Mucosa of rectum (tissue), 2 donors: ENCODE measurements around the gene ZNF292.
"Not testable (repeated sequence)": the region's sequence is repeated elsewhere in the genome, so short reads cannot be mapped to it uniquely, and the experiment has no call there.

Experiments
- H3K27ac ChIP-seq, 2 donors: one replicate each; pipeline ENCODE4 v1.7.0; 2013; ENCODE audit warnings: inconsistent platforms in 2 of 2, low read depth in 2 of 2, low read length in 2 of 2
- H3K27me3 ChIP-seq, 2 donors: one replicate each; pipeline ENCODE4 v1.7.0; 2013; ENCODE audit warnings: low read length in 2 of 2; ENCODE audit not compliant: control insufficient read depth in 2 of 2, insufficient read depth in 2 of 2
- H3K36me3 ChIP-seq, 2 donors: one replicate each; pipeline ENCODE4 v1.7.0; 2013; ENCODE audit warnings: low read length in 2 of 2; ENCODE audit not compliant: control insufficient read depth in 2 of 2, insufficient read depth in 2 of 2
- H3K4me1 ChIP-seq, 2 donors: one replicate each; pipeline ENCODE4 v1.7.0; 2013; ENCODE audit warnings: low read length in 2 of 2, mild to moderate bottlenecking in 1 of 2; ENCODE audit not compliant: control insufficient read depth in 2 of 2, insufficient read depth in 2 of 2
- H3K4me3 ChIP-seq, 2 donors: one replicate each; pipeline ENCODE4 v1.7.0; 2013; ENCODE audit warnings: low read length in 2 of 2
- H3K9ac ChIP-seq, 2 donors: one replicate each; pipeline ENCODE4 v1.7.0; 2013; ENCODE audit warnings: low read length in 2 of 2, low read depth in 1 of 2, mild to moderate bottlenecking in 1 of 2
- H3K9me3 ChIP-seq, 2 donors: one replicate each; pipeline ENCODE4 v1.7.0; 2013; ENCODE audit warnings: low read length in 2 of 2; ENCODE audit not compliant: control insufficient read depth in 2 of 2
- donor health status: healthy.
- donor health status: Normal muscosa, but diverticular disease.

The ZNF292 gene

GRCh38 chr6:87182321-87182720, 27.0 kb downstream of the ZNF292 start:
- peaks cover 6 to 13% of the 10 kb centered on the region in 2 donors for H3K36me3 ChIP-seq
- no peaks in the 10 kb centered on the region for H3K4me1 ChIP-seq
- H3K4me3 ChIP-seq = no peak overlapping the region
- no peak overlapping the region for H3K9ac ChIP-seq
- no peak overlapping the region for H3K27ac ChIP-seq
- H3K27me3 ChIP-seq = no peaks in the 10 kb centered on the region
- H3K9me3 ChIP-seq = no peaks in the 10 kb centered on the region

GRCh38 chr6:87182940-87183339, 27.6 kb downstream of the ZNF292 start:
- Histone ChIP-seq H3K27me3 (no peaks in the 10 kb centered on the region), H3K9me3 (no peaks in the 10 kb centered on the region), H3K9ac (no peak overlapping the region), H3K27ac (no peak overlapping the region), H3K4me1 (no peaks in the 10 kb centered on the region), H3K4me3 (no peak overlapping the region), H3K36me3 (peaks cover 6 to 13% of the 10 kb centered on the region in 2 donors)

- Histone ChIP-seq H3K4me3 (no peak overlapping the region), H3K4me1 (no peaks in the 10 kb centered on the region), H3K27me3 (no peaks in the 10 kb centered on the region), H3K9ac (no peak overlapping the region), H3K27ac (no peak overlapping the region), H3K36me3 (peaks cover 6 to 13% of the 10 kb centered on the region in 2 donors), H3K9me3 (no peaks in the 10 kb centered on the region)
Measured at GRCh38 chr6:87183687-87184086, 28.3 kb downstream of the ZNF292 start.

GRCh38 chr6:87184762-87185250, 29.4 kb downstream of the ZNF292 start:
- Histone ChIP-seq H3K27ac (no peak overlapping the region), H3K9ac (no peak overlapping the region), H3K9me3 (no peaks in the 10 kb centered on the region), H3K27me3 (no peaks in the 10 kb centered on the region), H3K36me3 (peaks cover 6 to 11% of the 10 kb centered on the region in 2 donors), H3K4me1 (no peaks in the 10 kb centered on the region), H3K4me3 (no peak overlapping the region)

GRCh38 chr6:87196275-87196842, 41.0 kb downstream of the ZNF292 start:
- H3K27me3 ChIP-seq = no peaks in the 10 kb centered on the region
- H3K4me3 ChIP-seq = no peak overlapping the region
- no peaks in the 10 kb centered on the region for H3K36me3 ChIP-seq
- no peaks in the 10 kb centered on the region for H3K9me3 ChIP-seq
- no peak overlapping the region for H3K27ac ChIP-seq
- H3K9ac ChIP-seq = no peak overlapping the region
- H3K4me1 ChIP-seq = no peaks in the 10 kb centered on the region

GRCh38 chr6:87197547-87197946, 42.2 kb downstream of the ZNF292 start:
- Histone ChIP-seq H3K9me3 (no peaks in the 10 kb centered on the region), H3K9ac (no peak overlapping the region), H3K27me3 (no peaks in the 10 kb centered on the region), H3K27ac (no peak overlapping the region), H3K4me3 (no peak overlapping the region), H3K4me1 (no peaks in the 10 kb centered on the region), H3K36me3 (no peaks in the 10 kb centered on the region)

GRCh38 chr6:87198022-87198810, 42.9 kb downstream of the ZNF292 start:
- not testable (repeated sequence) for H3K9ac ChIP-seq, H3K4me1 ChIP-seq, H3K27me3 ChIP-seq, H3K9me3 ChIP-seq, H3K36me3 ChIP-seq, H3K4me3 ChIP-seq, H3K27ac ChIP-seq

GRCh38 chr6:87199787-87200186, 44.4 kb downstream of the ZNF292 start:
- Histone ChIP-seq H3K36me3 (no peaks in the 10 kb centered on the region), H3K4me3 (no peak overlapping the region), H3K9me3 (no peaks in the 10 kb centered on the region), H3K27me3 (no peaks in the 10 kb centered on the region), H3K9ac (no peak overlapping the region), H3K4me1 (no peaks in the 10 kb centered on the region), H3K27ac (no peak overlapping the region)

GRCh38 chr6:87200469-87201175, 45.3 kb downstream of the ZNF292 start:
- no peak overlapping the region for H3K4me3 ChIP-seq
- no peaks in the 10 kb centered on the region for H3K4me1 ChIP-seq
- no peak overlapping the region for H3K27ac ChIP-seq
- H3K9ac ChIP-seq = no peak overlapping the region
- no peaks in the 10 kb centered on the region for H3K36me3 ChIP-seq
- no peaks in the 10 kb centered on the region for H3K9me3 ChIP-seq
- no peaks in the 10 kb centered on the region for H3K27me3 ChIP-seq

- Histone ChIP-seq H3K27me3 (no peaks in the 10 kb centered on the region), H3K4me1 (no peaks in the 10 kb centered on the region), H3K36me3 (no peaks in the 10 kb centered on the region), H3K4me3 (no peak overlapping the region), H3K9me3 (no peaks in the 10 kb centered on the region), H3K9ac (no peak overlapping the region), H3K27ac (no peak overlapping the region)
Measured at GRCh38 chr6:87203448-87204023, 48.2 kb downstream of the ZNF292 start.
